H1 (cell line): ENCODE results near the gene BSN. TPM values are rescaled to one million over a fixed set of nuclear protein-coding genes. Genes with fewer than 3 reads are reported as not detected.

Source experiments
- KDM5A ChIP-seq: fragments of 200-600 bp; IDR thresholded peaks from 2 replicates; pipeline ENCODE4 v1.7.1; 2012; ENCODE audit warnings: mild to moderate bottlenecking, low read length, inconsistent platforms, mixed read lengths
- MAX ChIP-seq: IDR thresholded peaks from 2 replicates; pipeline ENCODE4 v1.6.1; 2012; ENCODE audit warnings: inconsistent platforms
- POU5F1 ChIP-seq: IDR thresholded peaks from 2 replicates; pipeline ENCODE4 v1.6.1; 2011; ENCODE audit warnings: low read depth, mild to moderate bottlenecking, low read length, moderate library complexity
- SIN3A ChIP-seq, 2 experiments: IDR thresholded peaks in 1 of 2; conservative IDR thresholded peaks in 1 of 2; 2 replicates each; pipeline ENCODE4 v1.6.1; 2011 to 2012; ENCODE audit warnings: low read length in 2 of 2, improper control_type of control experiment in 1 of 2, low read depth in 1 of 2, mild to moderate bottlenecking in 1 of 2
- TBP ChIP-seq: IDR thresholded peaks from 2 replicates; pipeline ENCODE4 v1.6.1; 2011; ENCODE audit warnings: low read depth, low read length, improper control_type of control experiment
- polyA plus RNA-seq, 7 experiments: library from polyadenylated mRNA; depleted of rRNA in 3 of 7; stranded (reverse) in 5 of 7; unstranded in 2 of 7; fragments of >200 nt in 5 of 7; fragments of 200-250 nt in 2 of 7; gene quantifications; 1 replicate in 5 of 7; 2 replicates in 1 of 7; 4 replicates in 1 of 7; pipeline versions ENCODE4 v1.2.1 to v1.2.3, GENCODE V29; 2011 to 2013; ENCODE audit warnings: missing spikeins in 2 of 7, mixed read lengths in 2 of 7
- total RNA-seq: library from RNA; stranded (reverse); fragmentation: NEBNext Ultra II Directional; extraction: Animal tissue kit (Norgen Biotek cat#: 25700); gene quantifications from 2 replicates; pipeline ENCODE4 v1.2.1, GENCODE V29; 2021

Gene BSN
- total and polyA plus RNA-seq, 2 of the 8 experiments (the other 6 are each of a cell fraction or from before 2014, with no cell fraction given) = 0.60 to 3.0 TPM

GRCh38 chr3:49705390-49705960, 151.2 kb downstream of the BSN start (continued):
- TF ChIP-seq POU5F1 = no peak
- no peak for TF ChIP-seq TBP
- no peak for TF ChIP-seq KDM5A
- TF ChIP-seq MAX = no peak
- TF ChIP-seq SIN3A (conservative IDR thresholded peaks at IDR 0.05 in 1 of 2, IDR thresholded peaks at IDR 0.05 in 1 of 2; ENCODE audit: low read depth in 1 of 2, low read length in 2 of 2) = no peak
